ENCODE results near the gene POLR3F.
A peak's percentile ranks its signal among the peaks of the same experiment; 100 is the strongest.
"Not testable (repeated sequence)": the region's sequence is repeated elsewhere in the genome, so short reads cannot be mapped to it uniquely, and the experiment has no call there.

POLR3F gene

GRCh38 chr20:18504479-18505060 lies 37.4 kb downstream of the POLR3F start:
- no peak for DNase-seq
- no peak for ATAC-seq

- DNase-seq (peak; percentile 6), ATAC-seq (no peak)
Measured at GRCh38 chr20:18506744-18507143, 39.6 kb downstream of the POLR3F start.

GRCh38 chr20:18507218-18508191 lies 40.3 kb downstream of the POLR3F start, which contains the start of gene SEC23B:
Gene SEC23B (plus strand): TSS chr20:18507940. CDS start chr20:18510836, 2,896 bp downstream.
- ATAC-seq (peak; percentile 97), DNase-seq (peak; percentile 98)

- no peak for DNase-seq
- ATAC-seq = no peak
Measured at GRCh38 chr20:18511571-18511970, 44.4 kb downstream of the POLR3F start.

- ATAC-seq = no peak
Measured at GRCh38 chr20:18513208-18513607, 46.0 kb downstream of the POLR3F start.

GRCh38 chr20:18514127-18514526 lies 46.9 kb downstream of the POLR3F start:
- ATAC-seq = no peak
- no peak for DNase-seq

More at GRCh38 chr20:18513208-18513607, 46.0 kb downstream of the POLR3F start:
- no peak for DNase-seq

- ATAC-seq (no peak), DNase-seq (no peak)
Measured at GRCh38 chr20:18515973-18516372, 48.8 kb downstream of the POLR3F start.

GRCh38 chr20:18522066-18522465 lies 54.9 kb downstream of the POLR3F start:
- ATAC-seq, DNase-seq: not testable (repeated sequence)

- DNase-seq (no peak), ATAC-seq (no peak)
Measured at GRCh38 chr20:18523066-18523465, 55.9 kb downstream of the POLR3F start.

- ATAC-seq = no peak
- no peak for DNase-seq
Measured at GRCh38 chr20:18524646-18525045, 57.5 kb downstream of the POLR3F start.

- ATAC-seq, DNase-seq: not testable (repeated sequence)
Measured at GRCh38 chr20:18526761-18527160, 59.6 kb downstream of the POLR3F start.

- ATAC-seq = no peak
- DNase-seq = no peak
Measured at GRCh38 chr20:18527339-18527738, 60.1 kb downstream of the POLR3F start.

GRCh38 chr20:18527836-18528235 lies 60.6 kb downstream of the POLR3F start:
- ATAC-seq (no peak), DNase-seq (no peak)

GRCh38 chr20:18529041-18529440 lies 61.9 kb downstream of the POLR3F start:
- no peak for ATAC-seq
- no peak for DNase-seq

- ATAC-seq (no peak), DNase-seq (no peak)
Measured at GRCh38 chr20:18532626-18533025, 65.4 kb downstream of the POLR3F start.

- DNase-seq (no peak), ATAC-seq (no peak)
Measured at GRCh38 chr20:18533491-18533890, 66.3 kb downstream of the POLR3F start.

GRCh38 chr20:18533978-18534644 lies 66.9 kb downstream of the POLR3F start:
- DNase-seq (no peak), ATAC-seq (no peak)

All from stimulated activated naive CD8-positive, alpha-beta T cell treated with anti-CD3 and anti-CD28 coated beads, Interleukin-15, Interleukin-2, amounts not matched to agents 100 U/mL and 50 U/mL, for 24 hours (primary cell).